NB4 (cell line): ENCODE data around the gene PRELID3B.

Experiments used
- CTCF ChIP-seq: IDR thresholded peaks from one replicate; pipeline ENCODE4 v1.5.1; 2012; ENCODE audit warnings: low read depth, low read length
- MYC ChIP-seq: IDR thresholded peaks from 2 replicates; pipeline ENCODE4 v1.6.1; 2011; ENCODE audit warnings: low read depth, low read length
- POLR2A ChIP-seq: IDR thresholded peaks from 2 replicates; pipeline ENCODE4 v1.6.1; 2011; ENCODE audit warnings: mild to moderate bottlenecking; ENCODE audit not compliant: insufficient read length; ENCODE audit errors: extremely low read depth
- TF ChIP-seq, protein P1 (sequence below): IDR thresholded peaks from 2 replicates; pipeline ENCODE4 v1.6.1; 2011; ENCODE audit warnings: low read depth, low read length

- no peak for TF ChIP-seq CTCF
- TF ChIP-seq, protein P1, sequence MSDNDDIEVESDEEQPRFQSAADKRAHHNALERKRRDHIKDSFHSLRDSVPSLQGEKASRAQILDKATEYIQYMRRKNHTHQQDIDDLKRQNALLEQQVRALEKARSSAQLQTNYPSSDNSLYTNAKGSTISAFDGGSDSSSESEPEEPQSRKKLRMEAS: no peak
- TF ChIP-seq POLR2A: no peak
- no peak for TF ChIP-seq MYC
These were observed 27.2 kb downstream of the PRELID3B start for GRCh38 chr20:59015411-59015810.
